ENCODE results near the gene UPF1. TPM values are rescaled to one million over a fixed set of nuclear protein-coding genes. Genes with fewer than 3 reads are reported as not detected.

The UPF1 gene
- total RNA-seq (ENCODE audit: low replicate concordance), result 65.2 and 69.8 TPM in 2 replicates

GRCh38 chr19:18831524-18832305, at the start of gene UPF1:
Gene UPF1 (plus strand): TSS chr19:18831959. CDS start chr19:18832210, 251 bp downstream.
- Histone ChIP-seq H3K4me3 (peak within 1 kb of the TSS; percentile 65), H3K4me1 (peaks cover 16% of the 10 kb centered on the region), H3K27me3 (peaks cover 38% of the 10 kb centered on the region), H3K36me3 (no peaks in the 10 kb centered on the region), H3K9me3 (ENCODE audit: low read depth) (no peaks in the 10 kb centered on the region), H3K9ac (peak within 1 kb of the TSS; percentile 72), H3F3A (ENCODE audit: low read depth) (peaks cover 13% of the 10 kb centered on the region), H2AFZ (replicated peaks) (peak within 1 kb of the TSS; percentile 55), H3K79me2 (ENCODE audit: low read depth) (peaks cover 48% of the 10 kb centered on the region), H4K20me1 (ENCODE audit: low read depth) (peaks cover 45% of the 10 kb centered on the region), H3K27ac (no peak within 1 kb of the TSS), H3K4me2 (peak within 1 kb of the TSS; percentile 92)
- Mint-ChIP-seq H3K9me3 (peaks cover 7% of the 10 kb centered on the region), H3K36me3 (peaks cover 17% of the 10 kb centered on the region), H3K4me3 (peak within 1 kb of the TSS; percentile 97), H3K4me1 (peaks cover 32% of the 10 kb centered on the region), H3K27me3 (ENCODE audit: insufficient read depth, low read depth) (peaks cover 15% of the 10 kb centered on the region), H3K27ac (peak within 1 kb of the TSS; percentile 78)
- peak; percentile 98 for DNase-seq (ENCODE audit: low spot score)
- TF ChIP-seq EZH2 (IDR thresholded peaks at IDR 0.05), result no peak
- TF ChIP-seq CTCF (IDR thresholded peaks at IDR 0.05), result peak; percentile 7

GRCh38 chr19:18782559-18783225, 49.1 kb upstream of the UPF1 start:
- peaks cover 7% of the 10 kb centered on the region for H3K9me3 Mint-ChIP-seq
- Histone ChIP-seq H3K4me2 (no peak overlapping the region), H2AFZ (replicated peaks) (no peak overlapping the region), H3K79me2 (ENCODE audit: low read depth) (no peaks in the 10 kb centered on the region), H3F3A (ENCODE audit: low read depth) (peaks cover 13% of the 10 kb centered on the region), H3K36me3 (no peaks in the 10 kb centered on the region), H3K9ac (no peak overlapping the region), H3K27ac (no peak overlapping the region), H3K9me3 (ENCODE audit: low read depth) (no peaks in the 10 kb centered on the region), H4K20me1 (ENCODE audit: low read depth) (peaks cover 63% of the 10 kb centered on the region), H3K27me3 (peaks cover 100% of the 10 kb centered on the region), H3K4me3 (no peak overlapping the region), H3K4me1 (peaks cover 10% of the 10 kb centered on the region)
- peaks cover 42% of the 10 kb centered on the region for H3K27me3 Mint-ChIP-seq (ENCODE audit: insufficient read depth, low read depth)
- no peak overlapping the region for H3K27ac Mint-ChIP-seq
- no peak overlapping the region for H3K4me3 Mint-ChIP-seq
- peaks cover 2% of the 10 kb centered on the region for H3K36me3 Mint-ChIP-seq
- no peak for TF ChIP-seq CTCF (IDR thresholded peaks at IDR 0.05)
- TF ChIP-seq EZH2phosphoT487 (IDR thresholded peaks at IDR 0.05), result no peak
- no peak for TF ChIP-seq EZH2 (IDR thresholded peaks at IDR 0.05)
- peaks cover 18% of the 10 kb centered on the region for H3K4me1 Mint-ChIP-seq
- DNase-seq (ENCODE audit: low spot score), result no peak

GRCh38 chr19:18783958-18784785, 47.6 kb upstream of the UPF1 start:
- H3F3A ChIP-seq (ENCODE audit: low read depth), result peaks cover 18% of the 10 kb centered on the region
- H3K79me2 ChIP-seq (ENCODE audit: low read depth), result no peaks in the 10 kb centered on the region
- Mint-ChIP-seq H3K4me1 (peaks cover 19% of the 10 kb centered on the region), H3K9me3 (peaks cover 8% of the 10 kb centered on the region), H3K36me3 (peaks cover 2% of the 10 kb centered on the region), H3K27me3 (ENCODE audit: insufficient read depth, low read depth) (peaks cover 48% of the 10 kb centered on the region), H3K4me3 (peak overlapping the region; percentile 67), H3K27ac (no peak overlapping the region)
- DNase-seq (ENCODE audit: low spot score), result no peak
- H4K20me1 ChIP-seq (ENCODE audit: low read depth), result peaks cover 63% of the 10 kb centered on the region
- H2AFZ ChIP-seq (replicated peaks), result no peak overlapping the region
- peaks cover 9% of the 10 kb centered on the region for H3K4me1 ChIP-seq
- H3K4me2 ChIP-seq, result no peak overlapping the region
- H3K9ac ChIP-seq, result no peak overlapping the region
- H3K9me3 ChIP-seq (ENCODE audit: low read depth), result no peaks in the 10 kb centered on the region
- peaks cover 100% of the 10 kb centered on the region for H3K27me3 ChIP-seq
- H3K4me3 ChIP-seq, result no peak overlapping the region
- no peak overlapping the region for H3K27ac ChIP-seq
- H3K36me3 ChIP-seq, result no peaks in the 10 kb centered on the region
- TF ChIP-seq EZH2phosphoT487 (IDR thresholded peaks at IDR 0.05), result no peak
- TF ChIP-seq CTCF (IDR thresholded peaks at IDR 0.05), result no peak
- TF ChIP-seq EZH2 (IDR thresholded peaks at IDR 0.05), result no peak
